Natural killer cell (primary cell): ENCODE measurements around the gene DCAF11. TPM values are rescaled to one million over a fixed set of nuclear protein-coding genes. Genes with fewer than 3 reads are reported as not detected.

Experiments
- ATAC-seq, 3 donors: fragments of 150-1000 bp in 2 of 3; fragments of 200-7000 bp in 1 of 3; cut with Tn5 transposase; 1 replicate in 1 of 3; 2 replicates in 2 of 3; pipeline ENCODE4 v1.10.0; 2021; ENCODE audit warnings: mild to moderate bottlenecking in 2 of 3, moderate library complexity in 2 of 3
- DNase-seq, 2 donors: peaks; one replicate each; pipeline versions ENCODE4 v3.0.0 to v3.0.0-alpha.2; 2013 to 2021; ENCODE audit warnings: mixed read lengths in 1 of 2
- H3K27ac ChIP-seq: one replicate; pipeline ENCODE4 v1.5.1; 2013; ENCODE audit warnings: mild to moderate bottlenecking, low read length
- H3K27me3 ChIP-seq: one replicate; pipeline ENCODE4 v1.6.1; 2013; ENCODE audit warnings: low read length; ENCODE audit not compliant: control insufficient read depth, insufficient read depth
- H3K36me3 ChIP-seq: one replicate; pipeline ENCODE4 v1.6.1; 2013; ENCODE audit warnings: low read length; ENCODE audit not compliant: control insufficient read depth, insufficient read depth
- H3K4me1 ChIP-seq: one replicate; pipeline ENCODE4 v1.6.1; 2013; ENCODE audit warnings: low read length; ENCODE audit not compliant: control insufficient read depth, insufficient read depth
- H3K4me3 ChIP-seq: one replicate; pipeline ENCODE4 v1.5.1; 2013; ENCODE audit warnings: low read length
- H3K9me3 ChIP-seq: one replicate; pipeline ENCODE4 v1.6.1; 2013; ENCODE audit warnings: low read length; ENCODE audit not compliant: control insufficient read depth, insufficient read depth
- H3K27ac Mint-ChIP-seq, 2 donors: one replicate each; pipeline ENCODE4 v1.8.0; 2022; ENCODE audit warnings: mild to moderate bottlenecking in 2 of 2, mixed read lengths in 2 of 2, moderate library complexity in 1 of 2
- H3K27me3 Mint-ChIP-seq, 2 donors: one replicate each; pipeline ENCODE4 v1.8.0; 2022; ENCODE audit warnings: low read depth in 2 of 2, mixed read lengths in 2 of 2
- H3K36me3 Mint-ChIP-seq: one replicate; pipeline ENCODE4 v1.8.0; 2022; ENCODE audit warnings: mixed read lengths
- H3K4me1 Mint-ChIP-seq, 2 donors: one replicate each; pipeline ENCODE4 v1.8.0; 2022; ENCODE audit warnings: mixed read lengths in 2 of 2
- H3K4me3 Mint-ChIP-seq: one replicate; pipeline ENCODE4 v1.8.0; 2022; ENCODE audit warnings: mild to moderate bottlenecking, moderate library complexity, mixed read lengths
- H3K9me3 Mint-ChIP-seq, 2 donors: one replicate each; pipeline ENCODE4 v1.8.0; 2022; ENCODE audit warnings: mixed read lengths in 2 of 2
- CTCF ChIP-seq: fragments of 200-600 bp; IDR thresholded peaks from one replicate; pipeline ENCODE4 v1.8.0; 2022; ENCODE audit warnings: antibody characterized with exemption
- WGBS: methylation state at CpG from one replicate; pipeline ENCODE4 v1.1.7; 2013; ENCODE audit warnings: missing lambda C conversion rate; ENCODE audit not compliant: insufficient coverage; 5-methylcytosine and 5-hydroxymethylcytosine counted together
- intact Hi-C: fragments of 100-400 bp; cut with micrococcal nuclease; formaldehyde crosslinking; loops from one replicate; pipeline ENCODE4 v1.14.2; 2022
- total RNA-seq, 4 donors: library from RNA; stranded (reverse); fragments of 120-200 nt in 1 of 4; gene quantifications; one replicate each; pipeline versions ENCODE4 v1.2.3 to v1.2.4, GENCODE V29; 2013 to 2022

Gene DCAF11
- total RNA-seq, 3 donors from 2014 or later (not counting 1 experiment from before 2014, with no cell fraction given), result 77.5 to 99.3 (median 96.3) TPM

- no peaks in the 10 kb centered on the region for H3K9me3 ChIP-seq
- Mint-ChIP-seq H3K9me3 (no peaks in the 10 kb centered on the region), H3K36me3 (peaks cover 7% of the 10 kb centered on the region), H3K4me3 (no peak overlapping the region), H3K27ac (peak overlapping the region; percentile 51 to 86), H3K4me1 (peaks cover 49 to 75% of the 10 kb centered on the region in 2 donors), H3K27me3 (no peaks in the 10 kb centered on the region)
- intact Hi-C loops, result no loop called here
- DNase-seq, result no peak
- no peak for ATAC-seq
- no peaks in the 10 kb centered on the region for H3K27me3 ChIP-seq
- no peak overlapping the region for H3K4me3 ChIP-seq
- H3K36me3 ChIP-seq, result peaks cover 27% of the 10 kb centered on the region
- 90% methylated on average over 2 of the region's 2 CpGs for WGBS
- TF ChIP-seq CTCF, result no peak
- H3K27ac ChIP-seq, result no peak overlapping the region
- peaks cover 48% of the 10 kb centered on the region for H3K4me1 ChIP-seq
Measured at GRCh38 chr14:24143511-24143910, 28.9 kb downstream of the DCAF11 start.

- Mint-ChIP-seq H3K27me3 (no peaks in the 10 kb centered on the region), H3K4me1 (peaks cover 53 to 79% of the 10 kb centered on the region in 2 donors), H3K27ac (peak overlapping the region; percentile 94), H3K4me3 (peak overlapping the region; percentile 62), H3K36me3 (peaks cover 7% of the 10 kb centered on the region), H3K9me3 (no peaks in the 10 kb centered on the region)
- 75% methylated on average over 1 of the region's 1 CpG for WGBS
- Histone ChIP-seq H3K4me1 (peaks cover 48% of the 10 kb centered on the region), H3K27ac (no peak overlapping the region), H3K36me3 (peaks cover 25% of the 10 kb centered on the region), H3K4me3 (no peak overlapping the region), H3K27me3 (no peaks in the 10 kb centered on the region), H3K9me3 (no peaks in the 10 kb centered on the region)
- DNase-seq, result no peak
- ATAC-seq, result no peak
- intact Hi-C loops, result no loop called here
- TF ChIP-seq CTCF, result no peak
Measured at GRCh38 chr14:24144451-24144850, 29.9 kb downstream of the DCAF11 start.

- peaks cover 7% of the 10 kb centered on the region for H3K36me3 Mint-ChIP-seq
- 100% methylated on average over 1 of the region's 2 CpGs for WGBS
- H3K36me3 ChIP-seq, result peaks cover 30% of the 10 kb centered on the region
Measured at GRCh38 chr14:24145219-24145618, 30.6 kb downstream of the DCAF11 start.

More at GRCh38 chr14:24145219-24145618, 30.6 kb downstream of the DCAF11 start:
- no peak for ATAC-seq
- intact Hi-C loops, result no loop called here
- H3K27ac Mint-ChIP-seq, result peak overlapping the region; percentile 94
- no peaks in the 10 kb centered on the region for H3K27me3 Mint-ChIP-seq
- no peak overlapping the region for H3K27ac ChIP-seq
- TF ChIP-seq CTCF, result no peak
- no peak for DNase-seq
- H3K4me1 Mint-ChIP-seq, result peaks cover 56 to 80% of the 10 kb centered on the region in 2 donors
- H3K9me3 ChIP-seq, result no peaks in the 10 kb centered on the region
- H3K4me1 ChIP-seq, result peaks cover 43% of the 10 kb centered on the region
- no peaks in the 10 kb centered on the region for H3K9me3 Mint-ChIP-seq
- no peak overlapping the region for H3K4me3 ChIP-seq
- H3K4me3 Mint-ChIP-seq, result peak overlapping the region; percentile 97
- no peaks in the 10 kb centered on the region for H3K27me3 ChIP-seq
